ENCODE measurements around the gene MBOAT2. TPM values are rescaled to one million over a fixed set of nuclear protein-coding genes. Genes with fewer than 3 reads are reported as not detected.

The MBOAT2 gene
- total RNA-seq, 2 experiments from 2014 or later, result 8.8 to 10.6 TPM

DNA sequence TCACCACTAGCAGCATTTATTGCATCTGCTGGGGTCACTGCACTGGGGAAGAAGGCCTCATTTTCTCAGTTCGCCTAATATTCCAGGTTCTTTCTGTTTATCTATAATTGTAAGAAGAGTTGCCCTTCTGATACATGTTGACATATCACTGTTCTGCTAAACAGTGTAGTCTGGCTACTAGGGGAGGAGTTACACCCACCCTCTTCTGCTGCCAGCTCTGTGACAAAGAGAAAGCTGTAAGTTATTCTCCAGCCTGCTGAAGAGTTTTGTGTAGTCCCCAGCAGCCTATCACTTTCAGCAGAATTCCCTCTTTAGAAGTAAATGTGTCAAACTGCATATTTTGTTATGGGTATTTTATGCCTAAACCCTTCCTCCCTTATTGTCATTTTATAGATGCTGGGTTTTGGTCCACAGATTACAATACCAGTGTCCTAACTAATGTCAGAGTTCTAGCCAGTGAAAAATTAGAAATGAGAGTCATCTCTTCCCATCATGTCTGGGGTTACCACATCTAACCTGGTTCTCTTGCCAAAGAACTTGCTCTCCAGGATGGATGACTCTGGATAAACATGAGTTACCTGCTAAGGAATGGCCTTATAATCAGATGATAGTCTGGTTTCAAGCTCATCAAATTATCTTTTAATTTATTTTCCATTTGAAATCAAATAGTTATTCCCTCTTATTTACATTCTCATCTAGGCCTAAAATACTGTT, 5.6 kb upstream of the MBOAT2 start:
- ChIA-PET POLR2A (no interaction called here), CTCF (interaction anchor here (0.6 to 0.9 kb wide), 2 partner anchors 16 to 60 kb away, joined by 3 to 5 read pairs; no protein-coding TSS in a partner anchor)

DNA sequence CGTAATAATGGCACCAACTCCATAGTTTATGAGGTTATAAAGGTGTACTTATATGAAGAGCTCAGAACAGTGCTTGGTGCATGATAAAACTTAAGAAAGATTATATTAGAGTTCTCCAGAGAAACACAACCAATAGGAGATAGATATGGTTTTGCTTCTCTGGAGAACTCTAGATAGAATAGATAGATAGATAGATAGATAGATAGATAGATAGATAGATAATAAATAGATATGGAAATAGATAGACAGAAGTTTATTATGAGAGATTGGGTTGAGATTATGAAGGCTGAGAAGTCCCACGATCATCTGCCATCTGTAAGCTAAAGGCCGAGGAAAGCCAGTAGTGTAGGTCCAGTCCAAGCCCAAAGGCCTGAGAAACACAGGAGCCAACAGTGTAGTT, 2.9 kb upstream of the MBOAT2 start:
- Mint-ChIP-seq H3K4me1 (peaks cover 13% of the 10 kb centered on the region), H3K27ac (no peak overlapping the region), H3K36me3 (ENCODE audit: low read depth) (no peaks in the 10 kb centered on the region), H3K4me3 (no peak overlapping the region), H3K9me3 (no peaks in the 10 kb centered on the region), H3K27me3 (peaks cover 5% of the 10 kb centered on the region)
- DNase-seq, result no peak
- ChIA-PET CTCF (interaction anchor here (1.2 kb wide), 1 partner anchor 9 kb away, joined by 3 read pairs; no protein-coding TSS in a partner anchor), POLR2A (no interaction called here)

More for the DNA sequence above, 5.6 kb upstream of the MBOAT2 start:
- Mint-ChIP-seq H3K36me3 (ENCODE audit: low read depth) (no peaks in the 10 kb centered on the region), H3K4me1 (peaks cover 8% of the 10 kb centered on the region), H3K9me3 (no peaks in the 10 kb centered on the region), H3K27ac (no peak overlapping the region), H3K27me3 (peaks cover 12% of the 10 kb centered on the region), H3K4me3 (no peak overlapping the region)
- DNase-seq, result no peak

DNA sequence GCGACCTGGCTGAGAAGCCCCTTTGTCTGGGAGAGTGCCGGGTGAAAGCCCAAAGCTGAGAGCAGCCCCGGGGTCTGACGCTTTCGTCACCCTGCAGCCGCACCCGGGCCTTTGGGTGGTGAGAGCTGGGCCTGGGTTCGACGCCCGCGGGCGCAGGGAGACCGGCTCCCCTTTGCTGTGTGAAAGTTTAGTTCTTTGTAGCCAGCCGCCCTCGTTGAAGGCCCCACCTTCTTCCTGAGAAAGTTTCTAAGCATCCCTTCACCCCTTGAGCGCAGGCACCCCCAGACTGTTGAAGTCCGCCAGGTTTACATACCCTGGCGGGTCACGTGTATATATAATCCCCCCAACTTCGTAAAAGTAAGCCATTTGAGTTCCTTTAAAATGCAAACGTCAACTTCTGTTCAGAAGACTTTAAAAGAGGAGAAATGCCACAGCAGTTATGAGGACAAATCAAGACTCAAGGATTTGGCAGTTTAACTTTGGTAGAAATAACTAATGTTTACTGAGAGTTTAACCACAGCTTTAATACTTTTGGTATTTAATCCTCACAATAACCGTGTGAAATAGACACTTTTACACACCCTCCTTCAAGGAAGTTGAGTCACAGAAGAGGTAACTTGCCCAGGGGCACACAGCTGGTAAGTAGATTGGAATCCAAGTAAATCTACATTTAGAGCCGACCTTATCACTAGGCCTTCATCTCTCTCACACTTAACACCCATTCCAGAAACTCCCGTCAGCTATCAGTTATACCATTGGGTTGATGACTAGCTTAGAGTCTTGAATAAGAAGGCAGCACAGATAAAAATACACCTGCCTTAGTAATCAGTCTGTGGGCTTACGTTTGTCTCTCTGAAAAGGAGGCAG, 1.1 kb upstream of the MBOAT2 start:
- Mint-ChIP-seq H3K27ac (peak overlapping the region; percentile 62), H3K27me3 (peaks cover 5% of the 10 kb centered on the region), H3K4me1 (peaks cover 18% of the 10 kb centered on the region), H3K9me3 (no peaks in the 10 kb centered on the region), H3K4me3 (peak overlapping the region; percentile 72), H3K36me3 (ENCODE audit: low read depth) (no peaks in the 10 kb centered on the region)
- CTCF ChIA-PET, result no interaction called here
- no peak for DNase-seq
- POLR2A ChIA-PET, result interaction anchor here (0.5 kb wide), 1 partner anchor 477 kb away, joined by 3 read pairs; no protein-coding TSS in a partner anchor

DNA sequence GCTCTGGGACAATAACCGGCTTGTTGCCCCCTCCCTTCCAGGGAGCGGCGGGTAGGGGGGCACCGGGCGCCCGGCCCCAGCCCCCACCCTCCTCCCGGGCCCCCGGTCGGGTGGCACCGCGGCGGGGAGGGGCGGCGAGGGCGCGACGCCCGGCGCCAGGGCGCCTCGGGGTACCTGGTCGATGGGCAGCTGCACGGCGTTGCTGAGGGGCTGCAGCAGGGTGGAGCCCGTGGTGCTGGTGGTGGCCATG, 193 bp downstream of the MBOAT2 start:
- no peaks in the 10 kb centered on the region for H3K36me3 Mint-ChIP-seq (ENCODE audit: low read depth)
- ChIA-PET CTCF (interaction anchor here (1.2 kb wide), 1 partner anchor 140 kb away, joined by 4 read pairs; no protein-coding TSS in a partner anchor), POLR2A (interaction anchor here (1.0 kb wide), 1 partner anchor 9 kb away, joined by 3 read pairs; no protein-coding TSS in a partner anchor)
- H3K4me3 Mint-ChIP-seq, result no peak overlapping the region
- no peak for DNase-seq
- H3K27ac Mint-ChIP-seq, result no peak overlapping the region
- H3K27me3 Mint-ChIP-seq, result peaks cover 5% of the 10 kb centered on the region
- no peaks in the 10 kb centered on the region for H3K9me3 Mint-ChIP-seq
- peaks cover 20% of the 10 kb centered on the region for H3K4me1 Mint-ChIP-seq

DNA sequence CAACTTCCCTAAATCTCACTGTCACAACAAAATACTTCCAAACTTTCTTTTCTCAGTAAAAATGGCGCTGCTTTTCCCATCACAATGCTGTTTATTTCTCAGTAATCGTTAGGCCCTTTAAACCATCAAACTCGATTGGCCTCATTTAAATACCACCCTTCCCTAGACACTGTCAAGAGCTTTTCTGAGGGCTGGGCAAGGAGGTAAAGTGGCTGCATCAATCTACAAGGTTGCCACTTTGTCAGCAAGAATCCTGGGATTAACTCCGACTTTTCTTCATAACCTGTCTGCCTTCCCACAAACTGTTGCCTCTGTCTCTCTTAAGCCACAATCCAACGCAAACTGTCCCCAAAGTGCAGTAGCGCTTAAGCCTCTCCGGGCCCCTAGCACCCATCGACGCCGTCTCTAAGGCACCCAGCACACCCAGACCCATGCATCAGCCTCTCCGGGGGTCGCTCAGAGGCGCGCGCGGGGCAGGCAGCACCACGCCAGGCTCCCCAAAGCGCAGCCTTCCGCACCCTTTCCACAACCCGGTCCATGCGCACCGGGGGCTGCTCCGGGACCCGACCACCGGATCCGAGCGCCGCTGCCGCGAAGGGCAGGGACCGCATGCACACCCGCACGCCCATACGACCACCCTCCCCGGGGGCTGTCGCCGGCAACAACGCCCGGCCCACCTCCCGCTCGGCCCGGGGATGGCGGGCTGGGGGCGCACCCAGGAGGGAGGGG, 683 bp downstream of the MBOAT2 start:
- no peak for DNase-seq
- Mint-ChIP-seq H3K27me3 (peaks cover 7% of the 10 kb centered on the region), H3K4me1 (peaks cover 20% of the 10 kb centered on the region), H3K9me3 (no peaks in the 10 kb centered on the region), H3K36me3 (ENCODE audit: low read depth) (no peaks in the 10 kb centered on the region), H3K4me3 (peak overlapping the region; percentile 78), H3K27ac (no peak overlapping the region)
- CTCF ChIA-PET, result interaction anchor here (1.2 kb wide), 1 partner anchor 140 kb away, joined by 4 read pairs; no protein-coding TSS in a partner anchor
- POLR2A ChIA-PET, result interaction anchor here (1.0 kb wide), 1 partner anchor 9 kb away, joined by 3 read pairs; no protein-coding TSS in a partner anchor

DNA sequence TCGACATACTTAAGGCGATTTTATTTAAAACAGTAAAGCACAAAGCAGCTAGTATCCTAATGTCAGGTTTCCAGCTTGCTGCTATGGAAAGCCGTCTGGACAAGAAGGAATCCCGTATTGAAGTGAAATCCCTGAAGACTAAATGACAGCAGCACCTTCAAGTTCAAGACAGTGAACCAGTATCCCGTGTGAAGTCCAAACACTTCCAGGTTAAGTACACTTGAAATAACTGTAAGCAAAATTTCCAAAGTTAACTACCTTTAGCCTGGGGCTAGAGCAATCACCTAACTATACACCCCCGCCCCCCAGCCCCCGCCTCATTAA, 1.2 kb downstream of the MBOAT2 start:
- Mint-ChIP-seq H3K9me3 (no peaks in the 10 kb centered on the region), H3K4me1 (peaks cover 20% of the 10 kb centered on the region), H3K4me3 (peak overlapping the region; percentile 78), H3K27ac (no peak overlapping the region), H3K36me3 (ENCODE audit: low read depth) (no peaks in the 10 kb centered on the region), H3K27me3 (peaks cover 7% of the 10 kb centered on the region)
- ChIA-PET POLR2A (no interaction called here), CTCF (interaction anchor here (1.2 kb wide), 1 partner anchor 141 kb away, joined by 4 read pairs; no protein-coding TSS in a partner anchor)
- no peak for DNase-seq

DNA sequence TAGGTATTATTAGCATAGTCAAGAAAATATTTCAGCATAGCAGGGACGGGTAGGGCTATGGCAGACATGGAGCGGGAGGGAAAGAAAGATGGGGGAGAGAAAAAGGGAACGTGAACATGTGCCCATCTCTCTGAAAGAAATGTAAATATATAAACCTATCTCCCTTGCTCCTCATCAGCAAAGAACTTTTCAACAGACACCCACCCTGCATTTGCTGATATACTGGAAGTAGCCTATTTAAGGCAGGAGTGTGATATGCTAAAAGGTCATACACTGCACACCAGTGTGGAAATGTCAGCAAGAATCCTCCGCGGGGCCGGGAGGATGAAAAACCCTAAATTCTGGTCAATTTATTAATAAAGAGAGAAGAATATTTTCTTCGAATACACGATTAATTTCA, 1.7 kb downstream of the MBOAT2 start:
- Mint-ChIP-seq H3K27ac (no peak overlapping the region), H3K27me3 (peaks cover 7% of the 10 kb centered on the region), H3K36me3 (ENCODE audit: low read depth) (no peaks in the 10 kb centered on the region), H3K9me3 (no peaks in the 10 kb centered on the region), H3K4me1 (peaks cover 20% of the 10 kb centered on the region), H3K4me3 (no peak overlapping the region)
- POLR2A ChIA-PET, result no interaction called here
- CTCF ChIA-PET, result no interaction called here
- DNase-seq, result no peak

DNA sequence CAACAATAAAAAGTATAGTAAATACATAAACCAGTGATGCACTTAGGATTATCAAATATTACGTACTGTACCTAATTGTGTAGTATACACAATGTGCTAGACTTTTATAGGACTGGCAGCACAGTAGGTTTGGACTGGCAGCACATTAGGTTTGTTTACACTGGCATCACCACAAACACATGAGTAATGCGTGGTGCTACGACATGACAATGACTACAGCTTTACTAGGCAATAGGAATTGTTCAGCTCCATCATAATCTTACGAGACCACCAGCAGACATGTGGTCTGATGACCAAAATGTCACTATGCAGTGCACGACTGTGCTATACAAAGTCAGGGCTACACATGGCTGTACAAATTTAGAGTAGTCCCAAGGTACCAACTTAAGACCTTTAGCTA, 2.3 kb downstream of the MBOAT2 start:
- no peak overlapping the region for H3K4me3 Mint-ChIP-seq
- CTCF ChIA-PET, result no interaction called here
- H3K27me3 Mint-ChIP-seq, result peaks cover 7% of the 10 kb centered on the region
- no peaks in the 10 kb centered on the region for H3K9me3 Mint-ChIP-seq
- no peaks in the 10 kb centered on the region for H3K36me3 Mint-ChIP-seq (ENCODE audit: low read depth)
- no peak for DNase-seq
- no peak overlapping the region for H3K27ac Mint-ChIP-seq
- POLR2A ChIA-PET, result no interaction called here
- H3K4me1 Mint-ChIP-seq, result peaks cover 20% of the 10 kb centered on the region

DNA sequence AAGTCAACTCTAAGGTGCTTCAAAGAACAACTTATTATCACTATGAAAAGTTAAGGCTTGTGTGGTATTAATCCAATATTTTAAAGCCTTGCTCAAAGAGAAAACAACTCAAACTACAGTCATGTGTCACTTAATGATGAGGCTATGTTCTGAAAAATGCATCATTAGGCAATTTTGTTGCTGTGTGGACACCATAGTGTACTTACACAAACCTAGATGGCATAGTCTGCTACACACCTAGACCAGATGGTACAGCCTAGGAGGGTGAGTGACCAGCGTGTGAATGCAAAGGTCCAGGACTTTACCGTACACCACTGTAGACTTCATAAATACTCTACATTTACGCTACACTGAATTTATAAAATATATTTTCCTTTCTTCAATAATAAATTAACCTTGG, 3.0 kb downstream of the MBOAT2 start:
- H3K4me3 Mint-ChIP-seq, result no peak overlapping the region
- peaks cover 7% of the 10 kb centered on the region for H3K27me3 Mint-ChIP-seq
- H3K9me3 Mint-ChIP-seq, result no peaks in the 10 kb centered on the region
- ChIA-PET POLR2A (no interaction called here), CTCF (no interaction called here)
- H3K36me3 Mint-ChIP-seq (ENCODE audit: low read depth), result no peaks in the 10 kb centered on the region
- no peak overlapping the region for H3K27ac Mint-ChIP-seq
- peaks cover 20% of the 10 kb centered on the region for H3K4me1 Mint-ChIP-seq
- DNase-seq, result no peak

DNA sequence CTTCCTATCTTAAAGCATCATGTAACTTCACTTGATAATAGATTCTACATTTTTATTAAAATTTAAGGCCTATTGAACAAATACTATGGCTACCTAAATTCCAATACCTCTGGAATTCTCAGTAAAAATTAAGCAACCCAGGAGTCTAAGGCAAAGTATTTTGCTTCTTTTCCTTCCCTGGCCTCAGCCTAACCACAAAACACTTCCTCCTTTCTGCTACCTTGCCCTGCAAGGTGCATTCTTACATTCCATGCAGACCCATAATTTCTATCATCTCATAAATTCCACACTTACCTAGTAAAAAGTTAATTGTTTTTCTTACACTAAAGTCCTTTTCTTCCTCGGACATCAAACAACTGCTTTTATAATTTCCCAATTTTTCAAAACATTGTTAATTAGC, 3.7 kb downstream of the MBOAT2 start:
- Mint-ChIP-seq H3K9me3 (no peaks in the 10 kb centered on the region), H3K4me3 (no peak overlapping the region), H3K4me1 (peaks cover 18% of the 10 kb centered on the region), H3K27me3 (peaks cover 7% of the 10 kb centered on the region), H3K36me3 (ENCODE audit: low read depth) (no peaks in the 10 kb centered on the region), H3K27ac (no peak overlapping the region)
- no peak for DNase-seq
- ChIA-PET CTCF (no interaction called here), POLR2A (no interaction called here)

DNA sequence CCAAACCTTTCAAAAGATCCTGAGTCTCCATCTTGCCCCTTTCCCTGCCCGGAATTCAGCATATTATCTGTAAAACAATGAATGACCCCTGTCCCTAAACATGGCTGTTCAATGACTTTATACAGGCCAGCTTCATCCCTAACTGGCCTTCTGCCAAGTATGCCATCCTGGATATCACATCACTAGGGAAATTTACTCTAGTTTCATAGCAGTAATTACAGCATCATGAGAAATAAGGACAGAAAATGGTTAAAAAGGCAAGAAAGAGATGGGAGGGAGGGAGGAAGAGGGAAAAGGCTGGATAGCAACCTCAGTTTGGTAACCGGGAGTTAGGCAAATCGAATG, 4.4 kb downstream of the MBOAT2 start:
- no peaks in the 10 kb centered on the region for H3K9me3 Mint-ChIP-seq
- ChIA-PET CTCF (no interaction called here), POLR2A (no interaction called here)
- peaks cover 7% of the 10 kb centered on the region for H3K27me3 Mint-ChIP-seq
- no peak overlapping the region for H3K27ac Mint-ChIP-seq
- peaks cover 12% of the 10 kb centered on the region for H3K4me1 Mint-ChIP-seq
- H3K36me3 Mint-ChIP-seq (ENCODE audit: low read depth), result no peaks in the 10 kb centered on the region
- no peak for DNase-seq
- no peak overlapping the region for H3K4me3 Mint-ChIP-seq

DNA sequence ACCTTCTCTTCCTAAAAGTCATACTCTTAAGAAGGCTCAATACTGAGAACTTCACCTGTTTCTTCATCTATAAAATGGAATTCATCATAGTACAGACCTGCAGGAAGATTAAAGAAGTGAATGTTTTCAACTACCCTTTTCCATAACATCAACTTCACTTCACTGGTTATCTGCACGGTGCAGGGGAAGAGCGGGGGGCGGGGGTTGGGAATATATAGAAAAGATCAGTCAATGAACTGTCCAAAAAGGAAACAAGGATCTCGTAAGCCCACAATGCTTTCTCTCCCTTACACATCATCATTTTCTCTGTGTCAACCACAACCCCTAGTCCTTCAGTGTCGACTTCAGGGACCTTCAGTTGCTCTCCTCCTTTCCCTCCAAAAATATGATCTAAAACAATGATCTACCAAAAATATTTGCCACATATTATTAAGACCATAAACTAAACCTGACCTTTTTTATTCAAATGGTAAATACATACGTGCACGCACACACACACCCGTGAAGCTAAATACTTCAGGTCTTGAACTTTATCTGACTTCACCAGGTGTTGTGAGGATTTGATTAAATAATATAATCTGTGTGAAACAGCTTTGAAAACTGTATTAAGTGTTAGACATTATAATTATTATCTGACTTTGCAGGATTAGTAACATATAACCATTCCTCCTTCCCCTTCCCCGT, 4.9 kb downstream of the MBOAT2 start:
- CTCF ChIA-PET, result no interaction called here
- no peaks in the 10 kb centered on the region for H3K36me3 Mint-ChIP-seq (ENCODE audit: low read depth)
- no peak overlapping the region for H3K27ac Mint-ChIP-seq
- H3K4me1 Mint-ChIP-seq, result peaks cover 12% of the 10 kb centered on the region
- POLR2A ChIA-PET, result no interaction called here
- no peak for DNase-seq
- peaks cover 7% of the 10 kb centered on the region for H3K27me3 Mint-ChIP-seq
- no peak overlapping the region for H3K4me3 Mint-ChIP-seq
- no peaks in the 10 kb centered on the region for H3K9me3 Mint-ChIP-seq

DNA sequence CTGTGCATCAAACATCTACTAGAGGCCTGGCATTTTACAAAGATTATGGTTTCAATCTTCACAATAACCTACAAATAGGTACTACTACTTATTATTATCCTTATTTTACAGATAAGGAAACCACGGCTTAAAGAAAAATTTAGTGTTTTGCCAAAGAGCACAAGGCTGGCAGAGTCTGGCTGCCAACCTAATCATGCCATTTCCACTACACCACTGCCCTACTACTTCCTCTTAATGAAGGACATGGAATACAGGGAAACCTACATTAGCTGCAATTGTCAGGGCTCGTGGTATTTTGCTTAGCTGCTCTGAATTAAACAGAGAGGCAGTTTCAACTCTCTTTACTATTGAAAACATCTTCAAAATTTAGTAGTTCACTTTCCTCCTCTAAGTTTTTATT, 5.9 kb downstream of the MBOAT2 start:
- Mint-ChIP-seq H3K9me3 (no peaks in the 10 kb centered on the region), H3K27ac (no peak overlapping the region), H3K4me1 (peaks cover 10% of the 10 kb centered on the region), H3K4me3 (no peak overlapping the region), H3K36me3 (ENCODE audit: low read depth) (no peaks in the 10 kb centered on the region), H3K27me3 (peaks cover 6% of the 10 kb centered on the region)
- DNase-seq, result no peak
- ChIA-PET POLR2A (no interaction called here), CTCF (interaction anchor here (1.1 kb wide), 1 partner anchor 9 kb away, joined by 3 read pairs; no protein-coding TSS in a partner anchor)
